IPS-18c (cell line): ENCODE data around the gene PCSK4.
"Not testable (repeated sequence)": the region's sequence is repeated elsewhere in the genome, so short reads cannot be mapped to it uniquely, and the experiment has no call there.

Experiments used
- H3K4me3 ChIP-seq: 2 replicates; pipeline ENCODE4 v1.7.0; 2013; ENCODE audit warnings: low read depth, mild to moderate bottlenecking, low read length, moderate library complexity; ENCODE audit not compliant: insufficient read depth
- H3K9me3 ChIP-seq: one replicate; pipeline ENCODE4 v1.6.1; 2013; ENCODE audit warnings: mild to moderate bottlenecking, low read length, moderate library complexity; ENCODE audit not compliant: control insufficient read depth, insufficient read depth

The PCSK4 gene

DNA sequence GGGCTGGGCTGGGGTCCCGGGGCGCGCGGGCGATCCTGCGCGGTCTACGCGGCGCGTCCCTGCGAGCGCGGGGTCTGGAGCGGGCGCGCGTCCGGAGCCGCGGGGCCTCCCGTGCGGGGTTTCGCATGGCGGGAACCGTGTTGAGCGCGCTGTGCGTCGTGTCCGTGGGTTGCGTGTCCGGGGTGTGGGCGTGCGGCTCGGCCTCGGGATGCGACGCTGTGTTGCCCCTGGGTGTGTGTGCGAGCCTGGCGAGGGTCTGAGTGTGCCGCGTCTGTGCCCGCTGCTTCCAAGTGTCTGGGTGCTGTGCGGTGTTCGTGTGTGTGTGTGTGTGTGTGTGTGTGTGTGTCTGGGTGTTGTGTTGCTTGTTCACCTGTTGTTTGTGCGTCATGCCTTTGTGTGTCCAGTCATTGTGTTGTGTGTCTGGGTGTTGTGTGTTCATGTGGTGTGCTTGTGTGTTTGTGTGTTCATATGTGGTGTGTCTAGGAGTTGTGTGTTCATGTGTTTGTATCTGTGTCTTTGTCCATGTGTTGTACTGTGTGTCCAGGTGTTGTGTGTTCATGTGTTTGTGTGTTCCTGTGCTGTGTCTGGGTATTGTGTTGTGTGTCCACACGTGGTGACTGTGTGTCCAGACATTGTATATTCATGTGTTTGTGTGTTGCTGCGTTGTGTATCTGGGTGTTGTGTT is 34.3 kb upstream of the PCSK4 start:
- Histone ChIP-seq H3K9me3 (no peaks in the 10 kb centered on the region), H3K4me3 (peak overlapping the region; percentile 36)

DNA sequence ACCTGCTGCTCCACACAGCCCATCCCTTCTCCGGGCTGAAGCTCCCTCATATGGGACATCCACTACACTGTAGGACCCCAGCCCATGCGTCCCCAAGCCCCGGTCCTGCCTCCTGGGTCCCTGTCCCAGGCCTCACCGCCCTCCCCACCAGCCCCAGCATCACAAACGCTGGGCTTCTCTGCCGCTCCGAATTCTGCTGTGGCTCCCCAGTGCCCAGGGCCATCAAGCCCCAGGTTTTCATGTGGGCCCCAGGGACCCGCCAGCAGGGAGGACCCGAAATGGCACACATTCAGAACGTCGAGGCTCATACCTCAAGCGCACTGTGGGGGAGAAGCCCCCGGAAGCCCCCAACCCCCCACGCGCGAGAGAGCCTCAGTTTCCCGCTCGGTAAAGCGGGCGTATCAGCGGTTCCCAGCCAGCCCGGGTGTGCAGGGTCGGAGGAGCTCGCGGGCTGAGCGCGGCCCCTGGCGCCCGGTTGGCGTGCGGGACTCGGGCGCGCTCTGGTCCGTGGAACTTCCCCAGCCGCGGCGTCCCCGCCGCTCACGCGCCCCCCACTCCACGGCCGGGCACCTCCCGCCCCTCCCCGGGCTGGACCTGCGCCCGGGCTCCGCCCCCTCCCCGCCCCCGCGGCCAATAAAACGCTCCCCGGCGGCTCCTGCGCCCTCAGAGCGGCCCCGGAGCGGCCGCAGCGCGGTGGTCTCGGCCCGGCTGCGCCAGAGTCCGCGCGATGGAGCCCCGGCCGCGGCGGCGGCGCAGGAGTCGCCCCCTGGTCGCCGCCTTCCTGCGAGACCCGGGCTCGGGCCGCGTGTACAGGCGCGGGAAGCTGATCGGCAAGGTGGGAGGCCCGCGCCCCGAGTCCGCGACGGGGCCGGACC is 33.5 kb upstream of the PCSK4 start, which contains the start of gene PLK5:
TSS of gene PLK5 (plus strand) at position 666 of the 875 bp plus-strand sequence. CDS start 2,920 bp downstream, outside the sequence.
- no peaks in the 10 kb centered on the region for H3K9me3 ChIP-seq
- H3K4me3 ChIP-seq = peak within 1 kb of the TSS; percentile 36

DNA sequence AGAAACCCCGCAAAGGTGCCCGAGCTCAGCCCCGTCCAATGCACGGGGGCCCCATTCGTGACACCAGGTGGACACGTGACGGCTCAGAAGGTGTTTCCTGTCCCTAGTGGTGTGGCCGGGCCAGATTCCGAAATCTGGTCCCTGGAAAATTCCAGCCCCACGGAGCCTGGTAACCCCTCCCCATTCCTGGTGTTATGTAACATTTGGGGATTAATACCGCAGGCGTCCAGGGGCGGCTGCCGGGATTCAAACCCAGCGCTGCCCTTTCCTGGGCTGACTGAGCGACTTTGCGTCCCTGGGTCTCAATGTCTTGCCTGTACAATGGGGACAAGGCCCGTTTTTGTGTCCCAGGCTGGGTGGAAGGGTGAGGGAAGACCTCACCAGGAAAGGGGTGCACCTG is 32.7 kb upstream of the PCSK4 start:
- H3K4me3 ChIP-seq = no peak overlapping the region
- H3K9me3 ChIP-seq = no peaks in the 10 kb centered on the region

DNA sequence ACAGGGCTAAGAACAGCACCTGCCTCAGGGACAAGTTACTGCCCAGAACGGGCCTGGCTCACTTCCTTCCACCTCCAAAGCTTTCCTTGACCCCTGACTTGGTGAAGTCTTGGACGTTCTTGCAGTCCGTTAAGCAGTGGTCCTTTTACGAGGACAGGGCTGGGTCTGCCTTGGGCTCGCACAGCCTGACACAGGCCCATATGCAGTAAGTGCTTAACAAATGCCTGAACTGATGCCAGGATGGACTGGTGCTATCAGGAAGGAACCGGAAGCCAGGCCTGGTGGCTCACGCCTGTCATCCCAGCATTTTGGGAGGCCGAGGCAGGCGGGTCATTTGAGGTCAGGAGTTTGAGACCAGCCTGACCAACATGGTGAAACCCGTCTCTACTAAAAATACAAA is 31.9 kb upstream of the PCSK4 start:
- H3K4me3 ChIP-seq = no peak overlapping the region
- no peaks in the 10 kb centered on the region for H3K9me3 ChIP-seq

GRCh38 chr19:1521636-1522035 is 31.5 kb upstream of the PCSK4 start:
- H3K9me3 ChIP-seq = no peaks in the 10 kb centered on the region
- no peak overlapping the region for H3K4me3 ChIP-seq

GRCh38 chr19:1520203-1520780 is 30.1 kb upstream of the PCSK4 start:
- no peak overlapping the region for H3K4me3 ChIP-seq
- no peaks in the 10 kb centered on the region for H3K9me3 ChIP-seq

DNA sequence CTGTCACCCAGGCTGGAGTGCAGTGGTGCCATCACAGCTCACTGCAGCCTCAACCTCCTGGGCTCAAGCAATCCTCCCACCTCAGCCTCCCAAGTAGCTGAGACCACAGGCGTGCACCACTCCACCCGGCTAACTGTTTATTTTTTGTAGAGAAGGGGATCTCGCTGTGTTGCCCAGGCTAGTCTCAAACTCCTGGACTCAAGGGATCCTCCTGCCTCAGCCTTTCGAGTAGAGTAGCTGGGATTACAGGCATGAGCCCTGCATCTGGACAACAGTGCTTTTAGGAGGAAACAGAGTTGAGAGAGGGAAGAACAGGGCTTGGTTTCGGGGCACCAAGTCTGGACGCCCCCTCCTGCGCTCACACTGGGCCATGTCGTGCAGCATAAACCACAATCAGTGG is 29.7 kb upstream of the PCSK4 start:
- H3K9me3 ChIP-seq, H3K4me3 ChIP-seq: not testable (repeated sequence)

- Histone ChIP-seq H3K4me3 (no peak overlapping the region; the same call in 1 of the 2 replicates), H3K9me3 (no peaks in the 10 kb centered on the region)
Observed at GRCh38 chr19:1518471-1518870, 28.3 kb upstream of the PCSK4 start.

GRCh38 chr19:1516395-1516753 is 26.2 kb upstream of the PCSK4 start:
- Histone ChIP-seq H3K4me3 (no peak overlapping the region), H3K9me3 (no peaks in the 10 kb centered on the region)

DNA sequence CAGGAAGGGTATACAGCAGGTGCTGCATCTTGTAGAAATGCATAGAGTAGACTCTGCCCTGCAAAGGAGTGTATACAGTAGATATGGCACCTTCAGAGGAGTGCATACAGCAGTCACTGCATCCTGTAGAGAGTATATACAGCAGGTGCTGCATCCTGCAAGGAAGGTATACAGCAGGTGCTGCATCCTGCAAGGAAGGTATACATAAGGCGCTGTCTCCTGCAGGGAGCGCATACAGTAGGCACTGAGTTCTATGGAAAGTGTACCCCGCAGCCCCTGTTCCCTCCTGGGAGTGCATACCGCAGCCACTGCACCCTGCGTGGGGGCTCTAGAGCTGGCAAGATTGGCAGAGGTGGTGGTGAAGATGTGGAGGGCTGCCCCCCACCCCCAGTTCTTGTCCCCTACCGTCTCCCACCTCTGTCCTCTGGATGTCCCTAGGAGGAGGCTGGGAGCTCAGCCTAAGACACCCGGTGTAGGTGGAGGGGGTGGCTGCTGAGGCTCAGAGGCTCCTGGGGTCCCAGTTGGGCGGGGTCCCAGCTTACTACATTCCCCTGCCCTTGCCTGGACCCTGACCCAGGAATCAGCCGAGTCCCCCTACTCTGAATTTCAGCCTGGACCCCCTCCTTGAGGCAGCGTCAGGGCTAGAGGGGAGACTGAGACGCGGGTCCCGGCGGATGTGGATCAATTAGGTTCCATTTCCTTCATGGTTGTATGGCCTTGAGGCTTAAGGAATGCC is 25.0 kb upstream of the PCSK4 start:
- H3K4me3 ChIP-seq = no peak overlapping the region
- no peaks in the 10 kb centered on the region for H3K9me3 ChIP-seq

DNA sequence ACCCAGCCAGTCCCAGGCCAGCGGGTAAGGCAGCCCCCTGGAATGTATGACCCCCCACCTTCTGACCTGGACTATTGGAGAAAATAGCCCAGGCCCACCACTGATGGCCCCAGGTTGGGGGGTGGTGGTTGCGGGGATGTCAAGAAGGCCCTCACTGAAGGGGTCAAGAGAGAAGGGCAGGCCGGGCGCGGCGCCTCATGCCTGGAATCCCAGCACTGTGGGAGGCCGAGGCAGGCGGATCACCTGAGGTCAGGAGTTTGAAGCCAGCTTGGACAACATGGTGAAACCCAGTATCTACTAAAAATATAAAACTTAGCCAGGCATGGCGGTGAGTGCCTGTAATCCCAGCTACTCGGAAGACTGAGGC is 24.1 kb upstream of the PCSK4 start:
- no peak overlapping the region for H3K4me3 ChIP-seq

DNA sequence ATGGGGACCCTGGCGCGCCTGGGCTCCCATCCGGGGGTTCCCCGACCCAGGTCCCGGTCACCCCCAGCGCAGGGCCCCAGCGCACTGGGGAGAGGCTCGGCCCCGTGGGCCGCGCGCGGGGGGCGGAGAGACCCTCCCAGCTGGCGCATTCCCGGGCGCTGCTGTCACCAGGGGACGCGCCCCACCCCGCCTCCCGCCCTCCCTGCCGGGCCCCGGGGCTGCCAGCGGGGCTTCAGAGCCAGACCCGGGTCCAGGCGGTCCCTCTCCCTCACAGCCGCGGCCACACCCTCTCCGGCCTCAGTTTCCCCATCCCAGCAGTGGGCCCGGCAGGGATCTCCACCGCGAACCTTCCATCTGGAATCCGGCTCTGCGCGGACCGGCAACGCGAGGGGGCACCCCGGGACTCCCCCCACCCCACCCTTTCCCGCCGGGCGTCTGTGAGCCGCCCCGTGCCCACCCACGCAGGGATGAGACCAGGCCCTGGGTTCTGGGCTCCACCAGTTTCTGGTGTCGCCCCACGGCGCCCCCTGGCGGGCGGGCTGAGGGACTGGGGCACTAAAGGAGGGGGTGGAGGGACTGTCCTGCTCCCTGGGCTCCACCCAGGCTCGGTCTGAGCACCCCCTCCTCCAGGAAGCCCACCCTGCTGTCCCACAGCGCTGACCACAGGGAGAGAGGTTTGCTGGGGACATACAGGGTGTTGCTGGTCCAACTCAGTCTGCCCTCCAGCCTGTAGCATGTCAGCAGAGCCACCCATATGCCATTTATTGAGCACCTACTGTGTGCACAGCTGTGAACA is 23.5 kb upstream of the PCSK4 start:
- Histone ChIP-seq H3K4me3 (peak overlapping the region; percentile 34; the same call in 1 of the 2 replicates), H3K9me3 (no peaks in the 10 kb centered on the region)

More for the DNA sequence above, 24.1 kb upstream of the PCSK4 start:
- H3K9me3 ChIP-seq = no peaks in the 10 kb centered on the region

GRCh38 chr19:1512671-1513498 is 22.7 kb upstream of the PCSK4 start, which contains the start of gene ADAMTSL5:
Gene ADAMTSL5, minus strand, starts transcription at chr19:1513019. Its CDS starts 2,076 bp downstream, at chr19:1510943.
- no peaks in the 10 kb centered on the region for H3K9me3 ChIP-seq
- H3K4me3 ChIP-seq = peak within 1 kb of the TSS; percentile 34; the same call in 1 of the 2 replicates

DNA sequence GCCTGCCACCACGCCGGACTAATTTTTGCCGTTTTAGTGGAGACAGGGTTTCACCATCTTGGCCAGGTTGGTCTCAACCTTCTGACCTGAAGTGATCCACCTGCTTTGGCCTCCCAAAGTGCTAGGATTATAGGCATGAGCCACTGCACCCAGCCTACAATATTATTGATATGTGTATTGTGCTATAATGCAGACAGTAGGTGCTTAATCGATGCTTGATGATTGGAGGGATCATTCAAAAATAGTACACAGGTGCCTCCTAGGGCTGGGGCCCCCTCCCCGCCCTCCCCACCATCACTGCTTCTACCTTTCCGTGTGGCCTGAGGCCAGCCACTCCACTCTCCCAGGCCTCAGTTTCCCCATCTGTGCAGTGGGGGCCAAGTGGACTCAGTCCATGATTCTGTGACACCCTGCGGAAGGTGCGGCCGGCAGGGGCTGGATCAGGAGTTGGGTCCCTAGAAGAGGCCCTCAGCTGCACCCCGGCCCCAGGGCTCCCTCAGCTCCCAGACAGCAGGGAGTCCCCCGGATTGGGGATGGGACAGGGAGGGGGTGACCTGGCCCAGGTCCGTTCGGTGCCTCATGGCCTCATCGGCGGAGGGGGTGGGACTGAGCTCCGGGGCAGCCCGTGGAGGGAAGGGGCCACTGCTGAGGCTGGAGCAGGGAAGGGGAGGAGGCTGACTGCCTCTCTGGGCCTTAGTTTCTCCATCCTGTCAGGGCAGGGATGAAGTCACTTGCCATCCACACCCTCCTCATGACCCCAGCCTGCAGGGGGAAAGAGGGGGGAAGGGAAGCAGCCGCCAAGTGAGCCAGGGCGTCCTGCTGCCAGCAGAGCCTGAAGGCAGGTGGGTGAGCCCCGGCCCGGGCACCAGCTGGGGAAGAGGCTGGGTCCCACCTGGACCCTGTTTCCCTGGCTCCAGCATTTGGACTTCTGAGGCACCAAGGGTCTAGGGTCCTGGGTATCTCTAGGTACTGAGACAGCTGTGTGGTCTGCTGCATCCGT is 21.5 kb upstream of the PCSK4 start:
- Histone ChIP-seq H3K9me3 (no peaks in the 10 kb centered on the region), H3K4me3 (no peak overlapping the region)

- Histone ChIP-seq H3K9me3 (peaks cover 2% of the 10 kb centered on the region), H3K4me3 (no peak overlapping the region; the same call in 1 of the 2 replicates)
Observed at GRCh38 chr19:1510807-1511206, 20.7 kb upstream of the PCSK4 start.
